ENCODE data around the gene C2CD4B. TPM values are rescaled to one million over a fixed set of nuclear protein-coding genes. Genes with fewer than 3 reads are reported as not detected.

The C2CD4B gene
- total RNA-seq, 2 donors from 2014 or later: 3.9 to 5.9 TPM

DNA sequence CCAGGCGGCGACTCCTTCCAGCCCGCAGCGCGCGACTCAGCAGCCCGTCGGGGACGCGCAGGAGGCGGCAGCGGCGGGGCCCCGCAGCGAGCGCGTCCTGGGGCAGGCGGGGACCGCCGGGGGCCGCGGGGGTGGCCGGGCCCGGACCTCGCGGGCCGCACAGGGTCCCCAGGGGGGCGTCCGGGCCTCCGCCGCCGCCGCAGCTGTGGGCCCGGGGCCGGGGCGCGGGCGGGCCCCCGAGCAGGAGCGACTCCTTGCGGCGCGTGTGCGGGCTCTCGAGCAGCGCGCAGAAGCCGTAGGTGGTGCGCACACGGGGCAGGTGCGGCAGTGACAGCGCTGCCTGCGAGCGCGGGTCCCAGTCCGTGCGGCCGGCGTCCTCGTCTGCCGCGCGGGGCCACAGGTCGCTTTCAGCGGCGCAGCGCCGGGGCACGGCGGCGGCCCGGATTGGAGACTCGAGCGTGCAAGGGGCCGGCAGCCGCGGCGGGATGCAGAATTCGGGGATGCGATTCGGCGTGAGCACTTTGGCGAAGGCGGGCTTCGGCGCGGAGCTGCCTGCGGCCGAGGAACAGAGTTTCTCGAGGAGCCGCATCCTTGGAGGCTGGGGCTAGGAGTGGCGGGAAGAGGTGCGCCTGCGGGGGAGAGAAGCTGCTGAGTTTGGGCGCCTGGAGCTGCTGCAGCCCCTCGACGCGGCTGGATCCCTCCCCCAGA is 535 bp downstream of the C2CD4B start:
- TF ChIP-seq, protein P1, sequence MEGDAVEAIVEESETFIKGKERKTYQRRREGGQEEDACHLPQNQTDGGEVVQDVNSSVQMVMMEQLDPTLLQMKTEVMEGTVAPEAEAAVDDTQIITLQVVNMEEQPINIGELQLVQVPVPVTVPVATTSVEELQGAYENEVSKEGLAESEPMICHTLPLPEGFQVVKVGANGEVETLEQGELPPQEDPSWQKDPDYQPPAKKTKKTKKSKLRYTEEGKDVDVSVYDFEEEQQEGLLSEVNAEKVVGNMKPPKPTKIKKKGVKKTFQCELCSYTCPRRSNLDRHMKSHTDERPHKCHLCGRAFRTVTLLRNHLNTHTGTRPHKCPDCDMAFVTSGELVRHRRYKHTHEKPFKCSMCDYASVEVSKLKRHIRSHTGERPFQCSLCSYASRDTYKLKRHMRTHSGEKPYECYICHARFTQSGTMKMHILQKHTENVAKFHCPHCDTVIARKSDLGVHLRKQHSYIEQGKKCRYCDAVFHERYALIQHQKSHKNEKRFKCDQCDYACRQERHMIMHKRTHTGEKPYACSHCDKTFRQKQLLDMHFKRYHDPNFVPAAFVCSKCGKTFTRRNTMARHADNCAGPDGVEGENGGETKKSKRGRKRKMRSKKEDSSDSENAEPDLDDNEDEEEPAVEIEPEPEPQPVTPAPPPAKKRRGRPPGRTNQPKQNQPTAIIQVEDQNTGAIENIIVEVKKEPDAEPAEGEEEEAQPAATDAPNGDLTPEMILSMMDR (IDR thresholded peaks at IDR 0.05): no peak
- no peak for DNase-seq (ENCODE audit: low spot score)
- Histone ChIP-seq H3K4me3 (peak overlapping the region; percentile 34 to 56), H3K27ac (peak overlapping the region; percentile 67 to 72), H3K36me3 (no peaks in the 10 kb centered on the region), H3K4me1 (peaks cover 0 to 9% of the 10 kb centered on the region in 2 donors), H3K27me3 (peaks cover 7 to 10% of the 10 kb centered on the region in 2 donors), H3K9me3 (no peaks in the 10 kb centered on the region)

DNA sequence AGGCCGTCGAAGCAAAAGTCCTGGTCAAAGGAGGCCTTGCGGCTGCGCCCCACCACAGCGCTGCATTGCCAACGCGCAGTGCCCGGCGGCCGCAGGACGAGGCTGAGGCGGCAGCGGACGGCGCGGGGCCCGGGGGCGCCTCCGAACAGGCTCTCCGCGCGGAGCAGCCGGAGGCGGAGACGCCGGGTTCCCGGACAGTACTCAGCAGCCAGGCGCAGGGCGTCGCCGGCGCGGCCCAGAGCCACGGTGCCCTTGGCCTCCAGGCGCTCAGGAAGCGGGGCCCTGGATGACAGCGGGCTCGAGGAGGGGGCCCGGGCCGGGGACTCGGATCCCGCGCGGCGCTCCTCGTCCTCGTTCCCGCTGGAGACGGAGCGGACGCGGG is 1.1 kb downstream of the C2CD4B start:
- Histone ChIP-seq H3K36me3 (no peaks in the 10 kb centered on the region), H3K27ac (peak overlapping the region; percentile 67 to 72), H3K27me3 (peaks cover 7 to 10% of the 10 kb centered on the region in 2 donors), H3K4me3 (peak overlapping the region; percentile 34 to 56), H3K9me3 (no peaks in the 10 kb centered on the region), H3K4me1 (peaks cover 0 to 9% of the 10 kb centered on the region in 2 donors)
- DNase-seq (ENCODE audit: low spot score): no peak
- TF ChIP-seq, protein P1 (IDR thresholded peaks at IDR 0.05): no peak

DNA sequence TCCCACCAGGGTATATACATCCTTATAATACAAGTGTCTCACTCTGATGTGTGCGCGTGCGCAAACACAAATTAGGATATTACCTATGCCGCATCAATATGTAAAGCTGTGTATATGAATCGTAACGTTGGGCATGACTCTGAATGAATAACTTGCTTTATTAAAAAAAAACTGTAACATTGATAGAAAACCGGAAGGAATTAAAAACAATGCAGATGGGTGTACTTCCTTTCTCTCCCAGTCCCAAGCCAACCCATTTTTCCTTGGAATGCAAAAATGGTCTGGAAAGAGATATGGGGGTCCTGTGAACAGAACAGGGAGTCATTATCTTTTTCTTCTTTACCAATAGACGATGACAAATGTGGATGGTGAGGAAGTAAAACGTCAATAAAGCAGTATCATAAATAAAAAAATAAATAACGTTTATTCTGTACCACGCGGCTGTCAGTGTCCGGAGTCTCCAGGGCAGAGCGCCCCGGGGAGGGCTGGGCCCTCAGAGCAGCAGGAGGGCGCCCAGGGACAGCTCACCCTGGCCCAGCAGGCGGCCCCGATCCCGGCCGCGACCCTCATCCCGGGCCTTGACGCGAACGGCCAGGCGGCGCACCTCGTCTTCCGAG is 1.6 kb downstream of the C2CD4B start:
- Histone ChIP-seq H3K27ac (peak overlapping the region; percentile 67 to 72), H3K36me3 (no peaks in the 10 kb centered on the region), H3K4me3 (peak overlapping the region; percentile 34 to 56), H3K27me3 (peaks cover 7 to 10% of the 10 kb centered on the region in 2 donors), H3K9me3 (no peaks in the 10 kb centered on the region), H3K4me1 (peaks cover 0 to 9% of the 10 kb centered on the region in 2 donors)
- no peak for DNase-seq (ENCODE audit: low spot score)
- TF ChIP-seq, protein P1 (IDR thresholded peaks at IDR 0.05): peak in 1 of 2 donors; percentile 13

DNA sequence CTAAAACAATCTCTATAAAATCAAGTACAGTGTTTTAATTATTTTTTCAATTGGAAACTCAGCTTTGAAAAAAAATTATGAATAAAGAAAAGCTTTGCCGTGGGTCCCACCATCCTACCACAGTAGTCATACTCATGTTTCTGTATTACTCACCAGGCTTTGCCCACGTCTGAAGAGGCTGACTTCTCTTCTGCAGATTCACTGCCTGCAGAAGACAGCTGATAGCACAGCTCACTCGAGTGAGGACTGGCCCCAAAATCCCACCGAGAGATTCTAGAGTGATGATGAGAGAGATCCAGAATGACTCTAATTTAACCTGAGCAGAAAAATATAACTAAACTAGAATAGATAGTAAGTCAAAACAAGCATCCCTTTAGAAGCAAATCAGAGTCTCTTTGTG is 11.9 kb downstream of the C2CD4B start:
- no peak overlapping the region for H3K27ac ChIP-seq
- no peak overlapping the region for H3K4me3 ChIP-seq
- H3K36me3 ChIP-seq: no peaks in the 10 kb centered on the region
- no peak for DNase-seq (ENCODE audit: low spot score)
- H3K4me1 ChIP-seq: no peaks in the 10 kb centered on the region
- no peaks in the 10 kb centered on the region for H3K9me3 ChIP-seq
- TF ChIP-seq, protein P1 (IDR thresholded peaks at IDR 0.05): no peak
- no peaks in the 10 kb centered on the region for H3K27me3 ChIP-seq

DNA sequence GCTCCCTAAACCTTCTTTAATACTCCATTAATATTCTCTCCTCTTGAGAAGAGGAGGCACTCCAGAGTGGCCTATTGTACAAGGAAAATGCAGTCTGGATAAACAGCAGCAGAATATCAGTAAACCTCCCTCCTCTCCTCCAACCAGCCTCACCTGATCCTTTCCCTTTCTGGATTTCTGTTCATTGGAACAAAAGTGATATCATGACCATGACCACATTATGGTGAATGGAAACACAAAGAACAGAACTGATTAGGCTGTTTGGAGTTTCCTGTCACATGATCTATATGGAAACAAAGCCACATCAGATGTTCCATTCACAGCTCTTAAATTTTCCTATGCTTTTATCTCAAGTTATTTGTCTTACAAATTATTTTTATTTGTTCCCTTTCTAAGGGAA is 14.6 kb downstream of the C2CD4B start:
- DNase-seq (ENCODE audit: low spot score): no peak
- no peak overlapping the region for H3K4me3 ChIP-seq
- no peaks in the 10 kb centered on the region for H3K36me3 ChIP-seq
- no peaks in the 10 kb centered on the region for H3K9me3 ChIP-seq
- no peaks in the 10 kb centered on the region for H3K4me1 ChIP-seq
- TF ChIP-seq, protein P1 (IDR thresholded peaks at IDR 0.05): no peak
- H3K27me3 ChIP-seq: no peaks in the 10 kb centered on the region
- no peak overlapping the region for H3K27ac ChIP-seq
